HG03521 (cell line): ENCODE measurements around the gene RAB8B.

Experiments used
- ATAC-seq: cut with Tn5 transposase; IDR thresholded peaks from one replicate; pipeline ENCODE4 v1.9.1; 2021; ENCODE audit warnings: mild to moderate bottlenecking, moderate library complexity; ENCODE audit not compliant: unreplicated experiment

Gene RAB8B

GRCh38 chr15:63301088-63301487 lies 111.7 kb downstream of the RAB8B start:
- ATAC-seq: no peak

GRCh38 chr15:63305260-63305659 lies 115.9 kb downstream of the RAB8B start:
- no peak for ATAC-seq

- no peak for ATAC-seq
These were observed 117.2 kb downstream of the RAB8B start for GRCh38 chr15:63306492-63307073.

GRCh38 chr15:63308491-63308890 lies 119.1 kb downstream of the RAB8B start:
- no peak for ATAC-seq

- no peak for ATAC-seq
These were observed 119.5 kb downstream of the RAB8B start for GRCh38 chr15:63308947-63309346.

- ATAC-seq: no peak
These were observed 121.2 kb downstream of the RAB8B start for GRCh38 chr15:63310646-63311045.

- no peak for ATAC-seq
These were observed 122.9 kb downstream of the RAB8B start for GRCh38 chr15:63312286-63312685.

- ATAC-seq: no peak
These were observed 124.4 kb downstream of the RAB8B start for GRCh38 chr15:63313825-63314224.

- ATAC-seq: no peak
These were observed 125.0 kb downstream of the RAB8B start for GRCh38 chr15:63314409-63314808.
